Measurements from ENCODE around the gene TNIK. TPM values are rescaled to one million over a fixed set of nuclear protein-coding genes. Genes with fewer than 3 reads are reported as not detected.

The TNIK gene
- total RNA-seq, 1 donor, result 24.2 TPM

DNA sequence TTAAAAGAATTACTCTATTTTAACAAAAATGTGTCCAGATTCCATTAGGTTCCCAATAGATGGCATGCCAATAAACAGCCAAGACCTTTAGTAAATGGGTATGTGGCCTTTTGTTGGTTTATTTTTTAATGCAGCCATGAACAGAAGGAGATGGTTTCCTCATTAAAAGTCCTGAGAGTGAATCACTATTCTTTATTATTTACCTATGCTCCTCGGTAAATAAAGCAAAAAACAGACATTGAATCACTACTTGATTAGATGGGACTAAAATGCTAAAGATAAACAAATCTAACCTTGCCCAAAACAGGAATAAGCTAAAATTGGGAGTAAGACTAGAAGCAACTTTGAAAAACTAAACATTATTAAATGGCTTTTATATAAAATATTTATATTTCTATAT lies 94.2 kb downstream of the TNIK start:
- TF ChIP-seq, protein P1, sequence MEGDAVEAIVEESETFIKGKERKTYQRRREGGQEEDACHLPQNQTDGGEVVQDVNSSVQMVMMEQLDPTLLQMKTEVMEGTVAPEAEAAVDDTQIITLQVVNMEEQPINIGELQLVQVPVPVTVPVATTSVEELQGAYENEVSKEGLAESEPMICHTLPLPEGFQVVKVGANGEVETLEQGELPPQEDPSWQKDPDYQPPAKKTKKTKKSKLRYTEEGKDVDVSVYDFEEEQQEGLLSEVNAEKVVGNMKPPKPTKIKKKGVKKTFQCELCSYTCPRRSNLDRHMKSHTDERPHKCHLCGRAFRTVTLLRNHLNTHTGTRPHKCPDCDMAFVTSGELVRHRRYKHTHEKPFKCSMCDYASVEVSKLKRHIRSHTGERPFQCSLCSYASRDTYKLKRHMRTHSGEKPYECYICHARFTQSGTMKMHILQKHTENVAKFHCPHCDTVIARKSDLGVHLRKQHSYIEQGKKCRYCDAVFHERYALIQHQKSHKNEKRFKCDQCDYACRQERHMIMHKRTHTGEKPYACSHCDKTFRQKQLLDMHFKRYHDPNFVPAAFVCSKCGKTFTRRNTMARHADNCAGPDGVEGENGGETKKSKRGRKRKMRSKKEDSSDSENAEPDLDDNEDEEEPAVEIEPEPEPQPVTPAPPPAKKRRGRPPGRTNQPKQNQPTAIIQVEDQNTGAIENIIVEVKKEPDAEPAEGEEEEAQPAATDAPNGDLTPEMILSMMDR (IDR thresholded peaks at IDR 0.05; ENCODE audit: insufficient read depth, low read length), result no peak
- DNase-seq (ENCODE audit: low read depth), result no peak
- H3K4me3 ChIP-seq (ENCODE audit: low read depth, low read length), result no peak overlapping the region

DNA sequence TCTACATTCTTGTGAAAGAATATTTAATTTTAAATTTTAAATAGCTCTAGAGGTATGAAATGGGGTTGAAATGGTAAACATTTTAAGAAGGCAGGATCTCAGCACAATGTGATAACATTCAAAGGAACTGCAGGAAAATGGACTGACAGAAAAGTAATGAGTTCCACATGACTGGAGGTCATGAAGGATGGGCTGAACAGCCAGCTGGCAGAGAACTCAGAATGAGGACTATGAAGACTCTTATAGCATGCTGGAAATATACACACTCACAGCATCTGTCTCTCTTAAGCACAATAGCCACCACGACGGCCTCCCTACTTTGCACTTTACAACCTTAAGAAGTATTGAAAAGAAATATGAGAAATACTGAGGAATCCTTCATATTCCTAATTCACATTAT lies 94.7 kb downstream of the TNIK start:
- DNase-seq (ENCODE audit: low read depth), result peak; percentile 57
- H3K4me3 ChIP-seq (ENCODE audit: low read depth, low read length), result no peak overlapping the region
- TF ChIP-seq, protein P1 (IDR thresholded peaks at IDR 0.05; ENCODE audit: insufficient read depth, low read length), result no peak

DNA sequence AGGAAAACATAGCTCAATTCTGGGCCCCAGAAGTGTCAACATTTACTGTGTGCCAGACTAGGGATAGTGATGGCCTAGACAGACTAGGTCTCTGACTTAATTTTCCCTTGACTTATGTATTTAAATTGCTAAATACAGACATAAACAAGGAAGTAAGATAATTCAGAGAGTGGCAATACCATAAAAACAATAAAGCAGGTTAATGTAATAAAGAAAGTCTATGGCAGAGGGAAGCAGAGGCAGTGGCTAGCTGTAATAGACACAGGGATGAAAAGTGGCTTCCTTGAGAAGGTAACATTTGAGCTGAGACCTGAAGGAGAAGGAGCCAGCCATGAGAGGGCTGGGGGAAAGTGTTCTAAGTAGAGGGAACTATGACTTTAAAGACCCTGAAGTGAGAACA lies 95.7 kb downstream of the TNIK start:
- DNase-seq (ENCODE audit: low read depth), result no peak
- TF ChIP-seq, protein P1 (IDR thresholded peaks at IDR 0.05; ENCODE audit: insufficient read depth, low read length), result no peak
- H3K4me3 ChIP-seq (ENCODE audit: low read depth, low read length), result no peak overlapping the region

DNA sequence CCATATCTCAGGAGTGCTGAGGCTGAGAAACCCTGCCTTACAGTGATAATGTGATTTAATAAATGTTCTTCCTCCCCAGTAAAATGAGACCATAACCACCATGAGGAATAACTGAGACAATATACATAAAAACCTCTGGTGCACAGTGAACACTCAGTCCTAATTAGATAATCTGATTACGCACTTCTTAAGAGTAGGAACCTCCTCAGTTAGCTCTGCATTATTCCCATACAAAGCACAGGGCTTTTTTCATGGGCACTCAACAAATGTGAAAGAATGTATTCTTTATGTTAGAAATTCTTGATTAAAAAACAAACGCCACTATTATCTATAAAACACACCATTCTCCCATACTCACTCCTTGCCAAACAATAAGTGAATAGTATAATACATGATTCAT lies 97.0 kb downstream of the TNIK start:
- TF ChIP-seq, protein P1 (IDR thresholded peaks at IDR 0.05; ENCODE audit: insufficient read depth, low read length), result no peak
- no peak for DNase-seq (ENCODE audit: low read depth)

GRCh38 chr3:171362575-171362974 lies 97.6 kb downstream of the TNIK start:
- TF ChIP-seq, protein P1 (IDR thresholded peaks at IDR 0.05; ENCODE audit: insufficient read depth, low read length), result no peak
- no peak overlapping the region for H3K4me3 ChIP-seq (ENCODE audit: low read depth, low read length)
- no peak for DNase-seq (ENCODE audit: low read depth)

More for the DNA sequence above, 97.0 kb downstream of the TNIK start:
- H3K4me3 ChIP-seq (ENCODE audit: low read depth, low read length), result no peak overlapping the region

DNA sequence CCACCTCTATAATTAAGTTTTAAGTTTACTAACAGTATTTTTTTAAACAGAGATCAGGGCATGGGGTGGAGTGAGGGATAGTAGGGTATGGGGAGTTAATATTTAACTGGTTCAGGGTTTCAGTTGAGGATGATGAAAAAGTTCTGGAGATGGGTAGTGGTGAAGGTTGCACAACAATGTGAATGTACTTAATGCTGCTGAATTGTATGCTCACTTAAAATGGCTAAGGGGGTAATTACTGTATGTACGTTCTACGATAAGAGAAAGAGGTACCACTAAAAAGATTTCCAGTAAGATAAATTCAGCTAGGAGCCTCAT lies 101.4 kb downstream of the TNIK start:
- H3K4me3 ChIP-seq (ENCODE audit: low read depth, low read length), result no peak overlapping the region
- TF ChIP-seq, protein P1 (IDR thresholded peaks at IDR 0.05; ENCODE audit: insufficient read depth, low read length), result no peak
- DNase-seq (ENCODE audit: low read depth), result no peak

DNA sequence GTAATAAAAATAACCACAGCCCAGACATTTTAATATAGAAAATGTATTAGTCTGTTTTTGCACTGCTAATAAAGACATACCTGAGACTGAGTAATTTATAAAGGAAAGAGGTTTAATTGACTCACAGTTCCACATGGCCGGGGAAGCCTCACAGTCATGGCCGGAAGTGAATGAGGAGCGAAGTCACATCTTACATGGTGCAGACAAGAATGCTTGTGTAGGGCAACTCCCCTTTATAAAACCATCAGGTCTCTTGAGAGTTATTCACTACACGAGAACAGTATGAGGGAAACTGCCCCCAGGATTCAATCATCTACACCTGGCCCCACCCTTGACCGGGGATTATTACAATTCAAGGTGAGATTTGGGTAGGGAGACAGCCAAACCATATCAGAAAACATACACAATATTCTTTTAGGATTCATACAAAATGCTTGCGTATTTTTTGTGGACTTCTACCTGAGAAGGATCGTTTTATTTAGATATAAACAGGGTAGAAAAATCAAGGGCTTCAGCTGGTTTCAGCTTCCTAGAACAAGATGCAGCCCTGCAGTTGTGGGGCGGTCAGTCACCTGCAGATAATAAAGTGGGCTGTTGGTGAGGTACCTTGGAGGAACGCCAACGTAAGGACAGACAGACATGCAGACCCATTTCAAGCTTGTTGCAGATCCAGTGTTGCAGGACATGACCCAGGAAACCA lies 101.9 kb downstream of the TNIK start:
- DNase-seq (ENCODE audit: low read depth), result no peak
- no peak overlapping the region for H3K4me3 ChIP-seq (ENCODE audit: low read depth, low read length)
- TF ChIP-seq, protein P1 (IDR thresholded peaks at IDR 0.05; ENCODE audit: insufficient read depth, low read length), result no peak

All from fibroblast of the aortic adventitia (primary cell).